Measurements from ENCODE around the gene TRAF3IP3. TPM values are rescaled to one million over a fixed set of nuclear protein-coding genes. Genes with fewer than 3 reads are reported as not detected.

TRAF3IP3 gene
- total RNA-seq, 4 donors from 2014 or later = 1.6 to 3.1 (median 2.0) TPM; not detected in 1

- H3K36me3 ChIP-seq = no peaks in the 10 kb centered on the region
- H3K4me1 ChIP-seq = peaks cover 31% of the 10 kb centered on the region
- H3K27me3 ChIP-seq = no peaks in the 10 kb centered on the region
- DNase-seq (ENCODE audit: low spot score in 2 of 2) = no peak
- no peak overlapping the region for H3K27ac ChIP-seq
- TF ChIP-seq CTCF (IDR thresholded peaks at IDR 0.05) (no peak), POLR2A (IDR thresholded peaks at IDR 0.05) (no peak), POLR2AphosphoS5 (IDR thresholded peaks at IDR 0.05) (no peak), EP300 (IDR thresholded peaks at IDR 0.05) (no peak)
- 75% methylated on average over 5 of the region's 5 CpGs for WGBS
- no peak overlapping the region for H3K4me3 ChIP-seq
- H3K9me3 ChIP-seq = no peaks in the 10 kb centered on the region
Observed at GRCh38 chr1:209810783-209811182, 54.9 kb downstream of the TRAF3IP3 start.

GRCh38 chr1:209813902-209814301 lies 58.0 kb downstream of the TRAF3IP3 start:
- no peak overlapping the region for H3K4me3 ChIP-seq
- no peaks in the 10 kb centered on the region for H3K9me3 ChIP-seq
- peaks cover 28% of the 10 kb centered on the region for H3K4me1 ChIP-seq
- H3K27me3 ChIP-seq = no peaks in the 10 kb centered on the region
- WGBS = 85% methylated on average over 4 of the region's 4 CpGs
- TF ChIP-seq EP300 (IDR thresholded peaks at IDR 0.05) = no peak
- TF ChIP-seq POLR2AphosphoS5 (IDR thresholded peaks at IDR 0.05) = no peak
- no peak for TF ChIP-seq CTCF (IDR thresholded peaks at IDR 0.05)
- no peak for TF ChIP-seq POLR2A (IDR thresholded peaks at IDR 0.05)
- no peak overlapping the region for H3K27ac ChIP-seq
- DNase-seq (ENCODE audit: low spot score in 2 of 2) = no peak
- H3K36me3 ChIP-seq = no peaks in the 10 kb centered on the region

- WGBS = 46% methylated on average over 3 of the region's 3 CpGs
- Histone ChIP-seq H3K4me1 (peaks cover 28% of the 10 kb centered on the region), H3K27me3 (no peaks in the 10 kb centered on the region), H3K4me3 (no peak overlapping the region), H3K36me3 (no peaks in the 10 kb centered on the region), H3K27ac (peak overlapping the region; percentile 93), H3K9me3 (no peaks in the 10 kb centered on the region)
- DNase-seq (ENCODE audit: low spot score in 2 of 2) = no peak
- TF ChIP-seq CTCF (IDR thresholded peaks at IDR 0.05) (no peak), POLR2AphosphoS5 (IDR thresholded peaks at IDR 0.05) (no peak), POLR2A (IDR thresholded peaks at IDR 0.05) (no peak), EP300 (IDR thresholded peaks at IDR 0.05) (no peak)
Observed at GRCh38 chr1:209815490-209815889, 59.6 kb downstream of the TRAF3IP3 start.

GRCh38 chr1:209815931-209816341 lies 60.1 kb downstream of the TRAF3IP3 start:
- Histone ChIP-seq H3K27me3 (no peaks in the 10 kb centered on the region), H3K4me1 (peaks cover 28% of the 10 kb centered on the region), H3K9me3 (no peaks in the 10 kb centered on the region), H3K36me3 (no peaks in the 10 kb centered on the region), H3K27ac (peak overlapping the region; percentile 93), H3K4me3 (peak overlapping the region; percentile 12)
- peak; percentile 80 to 83 for DNase-seq (ENCODE audit: low spot score in 2 of 2)
- 53% methylated on average over 3 of the region's 6 CpGs for WGBS
- TF ChIP-seq POLR2AphosphoS5 (IDR thresholded peaks at IDR 0.05) = peak in 1 of 3 donors; percentile 78
- TF ChIP-seq CTCF (IDR thresholded peaks at IDR 0.05) = no peak
- TF ChIP-seq POLR2A (IDR thresholded peaks at IDR 0.05) = no peak
- no peak for TF ChIP-seq EP300 (IDR thresholded peaks at IDR 0.05)

- Histone ChIP-seq H3K4me3 (no peak overlapping the region), H3K9me3 (no peaks in the 10 kb centered on the region), H3K4me1 (peaks cover 28% of the 10 kb centered on the region), H3K36me3 (no peaks in the 10 kb centered on the region), H3K27me3 (no peaks in the 10 kb centered on the region), H3K27ac (peak overlapping the region; percentile 93)
- no peak for DNase-seq (ENCODE audit: low spot score in 2 of 2)
- 70% methylated on average over 3 of the region's 3 CpGs for WGBS
- TF ChIP-seq CTCF (IDR thresholded peaks at IDR 0.05) (no peak), POLR2AphosphoS5 (IDR thresholded peaks at IDR 0.05) (no peak), POLR2A (IDR thresholded peaks at IDR 0.05) (no peak)
Observed at GRCh38 chr1:209816923-209817322, 61.1 kb downstream of the TRAF3IP3 start.
